LNCaP clone FGC (cell line): ENCODE data around the gene RABGAP1L.
A peak's percentile ranks its signal among the peaks of the same experiment; 100 is the strongest.

ENCODE experiments used
- DNase-seq: peaks from one replicate; pipeline ENCODE4 v3.0.0-alpha.2; 2011; ENCODE audit warnings: low read depth
- H3K4me3 ChIP-seq: 2 replicates; pipeline ENCODE4 v1.5.1; 2011; ENCODE audit warnings: mild to moderate bottlenecking, low read depth, low read length, control low read depth
- CTCF ChIP-seq: IDR thresholded peaks from 2 replicates; pipeline ENCODE4 v1.5.1; 2012; ENCODE audit warnings: mild to moderate bottlenecking; ENCODE audit not compliant: control insufficient read depth, insufficient read depth; ENCODE audit errors: extremely low read depth

The RABGAP1L gene

GRCh38 chr1:174159252-174160108 lies at the start of gene RABGAP1L:
Gene RABGAP1L (plus strand): TSS chr1:174159520.
- H3K4me3 ChIP-seq, result peak within 1 kb of the TSS; percentile 80
- DNase-seq, result peak; percentile 82
- 0 out of 2 replicates have a peak, but pooled peaks have one; percentile 10 for TF ChIP-seq CTCF

DNA sequence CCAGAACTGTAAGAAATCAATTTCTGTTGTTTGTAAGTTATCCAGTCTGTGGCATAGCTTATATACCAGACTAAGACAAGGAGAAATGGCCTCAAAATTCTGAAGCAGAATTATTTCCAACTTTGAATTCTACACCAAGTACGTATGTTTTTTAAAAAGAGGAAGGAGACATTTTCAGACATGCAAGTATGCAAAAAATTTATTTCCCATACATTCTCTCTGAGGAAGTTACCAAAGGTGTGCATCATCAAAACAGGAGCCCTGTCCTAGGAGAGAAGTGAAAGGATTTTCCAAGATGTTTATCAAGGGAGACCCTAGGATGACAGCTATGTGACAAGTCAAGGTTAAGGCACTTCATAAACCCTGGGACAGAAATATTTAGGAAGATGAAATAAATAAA lies 49.3 kb upstream of the RABGAP1L start:
- no peak for DNase-seq
- no peak for TF ChIP-seq CTCF
- H3K4me3 ChIP-seq, result no peak overlapping the region

- no peak overlapping the region for H3K4me3 ChIP-seq
- TF ChIP-seq CTCF, result no peak
- no peak for DNase-seq
Observed at GRCh38 chr1:174112489-174113162, 46.7 kb upstream of the RABGAP1L start.

GRCh38 chr1:174114106-174114505 lies 45.2 kb upstream of the RABGAP1L start:
- peak; percentile 42 for DNase-seq
- no peak overlapping the region for H3K4me3 ChIP-seq
- no peak for TF ChIP-seq CTCF

GRCh38 chr1:174114788-174115448 lies 44.4 kb upstream of the RABGAP1L start:
- no peak overlapping the region for H3K4me3 ChIP-seq
- peak; percentile 56 for TF ChIP-seq CTCF
- DNase-seq, result peak; percentile 41

DNA sequence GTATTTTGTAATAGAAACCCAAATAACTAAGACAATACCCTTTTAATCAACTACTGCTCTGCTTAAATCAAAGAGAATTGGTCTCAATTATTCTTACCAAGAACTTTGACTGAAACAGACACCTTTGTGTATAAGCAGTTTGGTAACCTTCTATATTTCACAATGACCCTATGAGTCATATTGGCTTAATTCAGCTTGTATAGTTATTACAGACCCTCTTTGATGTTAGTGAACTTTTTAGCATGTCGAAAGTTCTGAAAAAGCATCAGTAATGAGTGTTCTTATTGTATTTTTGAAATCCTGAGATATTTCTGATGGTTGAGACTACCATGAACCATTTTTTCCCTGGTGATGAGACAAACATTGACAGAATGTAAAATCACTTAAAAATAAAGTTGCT lies 43.3 kb upstream of the RABGAP1L start:
- no peak overlapping the region for H3K4me3 ChIP-seq
- TF ChIP-seq CTCF, result no peak
- no peak for DNase-seq
